Cardiac muscle cell (in vitro differentiated cells and primary cell): Measurements from ENCODE around the gene FARS2. TPM values are rescaled to one million over a fixed set of nuclear protein-coding genes. Genes with fewer than 3 reads are reported as not detected.

Experiments used
- DNase-seq, 2 donors: peaks; one replicate each; pipeline versions ENCODE4 v3.0.0 to v3.0.0-alpha.2; 2010 to 2017; ENCODE audit warnings: low read depth in 1 of 2, low spot score in 1 of 2
- H3K27ac ChIP-seq: fragments of 200-600 bp; sonication (generic); 2 replicates; pipeline ENCODE4 v1.5.1; 2016
- H3K27me3 ChIP-seq: fragments of 200-600 bp; sonication (generic); 2 replicates; pipeline ENCODE4 v1.6.0; 2016; ENCODE audit warnings: control low read depth
- H3K36me3 ChIP-seq: fragments of 200-600 bp; sonication (generic); 2 replicates; pipeline ENCODE4 v1.5.1; 2016; ENCODE audit warnings: control low read depth
- H3K4me1 ChIP-seq: fragments of 200-600 bp; sonication (generic); 2 replicates; pipeline ENCODE4 v1.8.1; 2017; ENCODE audit warnings: low read depth, mild to moderate bottlenecking, mixed run types
- H3K4me3 ChIP-seq: fragments of 200-600 bp; sonication (generic); 2 replicates; pipeline ENCODE4 v1.5.1; 2016; ENCODE audit warnings: mild to moderate bottlenecking
- H3K9me3 ChIP-seq: fragments of 200-600 bp; sonication (generic); 2 replicates; pipeline ENCODE4 v1.5.1; 2017; ENCODE audit warnings: low read depth, mild to moderate bottlenecking, control low read depth
- CTCF ChIP-seq: IDR thresholded peaks from 2 replicates; pipeline ENCODE4 v1.5.1; 2012; ENCODE audit warnings: low read depth, mild to moderate bottlenecking, low read length
- polyA plus RNA-seq: library from polyadenylated mRNA; unstranded; fragments of >200 nt; fragmentation: Nextera tagmentation; extraction: Ambion mirVana; gene quantifications from 2 replicates; pipeline ENCODE4 v1.2.1, GENCODE V29; 2016
- total RNA-seq: library from RNA; depleted of rRNA; stranded (reverse); fragments of >200 nt; gene quantifications from 2 replicates; pipeline ENCODE4 v1.2.3, GENCODE V29; 2016

Gene FARS2
- total and polyA plus RNA-seq, 2 experiments from 2014 or later = 12.4 to 22.5 TPM

GRCh38 chr6:5583528-5583927, 322.2 kb downstream of the FARS2 start:
- DNase-seq = no peak
- no peak for TF ChIP-seq CTCF
- no peaks in the 10 kb centered on the region for H3K9me3 ChIP-seq
- no peak overlapping the region for H3K27ac ChIP-seq
- no peaks in the 10 kb centered on the region for H3K4me1 ChIP-seq
- no peak overlapping the region for H3K4me3 ChIP-seq
- H3K27me3 ChIP-seq = no peaks in the 10 kb centered on the region
- no peaks in the 10 kb centered on the region for H3K36me3 ChIP-seq

GRCh38 chr6:5584078-5584482, 322.8 kb downstream of the FARS2 start:
- DNase-seq = peak in 1 of 2 donors; percentile 63
- Histone ChIP-seq H3K9me3 (no peaks in the 10 kb centered on the region), H3K27me3 (no peaks in the 10 kb centered on the region), H3K4me1 (no peaks in the 10 kb centered on the region), H3K36me3 (no peaks in the 10 kb centered on the region), H3K27ac (no peak overlapping the region), H3K4me3 (no peak overlapping the region)
- TF ChIP-seq CTCF = no peak

GRCh38 chr6:5587648-5588047, 326.3 kb downstream of the FARS2 start:
- Histone ChIP-seq H3K9me3 (no peaks in the 10 kb centered on the region), H3K36me3 (no peaks in the 10 kb centered on the region), H3K27ac (no peak overlapping the region), H3K4me3 (no peak overlapping the region), H3K27me3 (no peaks in the 10 kb centered on the region), H3K4me1 (no peaks in the 10 kb centered on the region)
- no peak for DNase-seq
- TF ChIP-seq CTCF = no peak

GRCh38 chr6:5589422-5590141, 328.3 kb downstream of the FARS2 start:
- Histone ChIP-seq H3K4me1 (no peaks in the 10 kb centered on the region), H3K27ac (no peak overlapping the region), H3K27me3 (no peaks in the 10 kb centered on the region), H3K9me3 (no peaks in the 10 kb centered on the region), H3K36me3 (no peaks in the 10 kb centered on the region), H3K4me3 (no peak overlapping the region)
- no peak for TF ChIP-seq CTCF
- no peak for DNase-seq

- DNase-seq = no peak
- Histone ChIP-seq H3K27me3 (no peaks in the 10 kb centered on the region), H3K36me3 (no peaks in the 10 kb centered on the region), H3K4me1 (no peaks in the 10 kb centered on the region), H3K4me3 (no peak overlapping the region), H3K9me3 (no peaks in the 10 kb centered on the region), H3K27ac (no peak overlapping the region)
- no peak for TF ChIP-seq CTCF
Measured at GRCh38 chr6:5590187-5590586, 328.9 kb downstream of the FARS2 start.
